ENCODE results near the gene LRMDA.
"Not testable (repeated sequence)": the region's sequence is repeated elsewhere in the genome, so short reads cannot be mapped to it uniquely, and the experiment has no call there.

Gene LRMDA

DNA sequence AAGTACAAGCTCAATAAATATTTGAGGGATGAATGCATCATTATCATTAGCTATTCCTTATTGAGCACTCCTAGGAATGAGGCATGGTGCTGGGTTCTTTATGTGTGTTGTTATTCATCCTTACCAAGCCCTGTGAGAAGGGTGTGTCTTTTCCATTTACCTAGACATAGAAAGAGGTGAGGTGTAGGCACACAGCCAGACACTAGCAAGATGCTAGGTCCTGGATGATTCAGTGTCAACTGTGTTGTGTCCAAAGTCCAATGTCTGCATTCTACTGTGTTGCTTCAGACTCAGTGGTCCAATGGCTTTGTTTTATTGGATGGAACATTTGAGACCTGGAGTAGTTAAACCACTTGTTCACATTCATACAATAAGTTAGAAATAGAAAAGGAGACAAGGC lies 605.5 kb downstream of the LRMDA start:
- no peak for DNase-seq

DNA sequence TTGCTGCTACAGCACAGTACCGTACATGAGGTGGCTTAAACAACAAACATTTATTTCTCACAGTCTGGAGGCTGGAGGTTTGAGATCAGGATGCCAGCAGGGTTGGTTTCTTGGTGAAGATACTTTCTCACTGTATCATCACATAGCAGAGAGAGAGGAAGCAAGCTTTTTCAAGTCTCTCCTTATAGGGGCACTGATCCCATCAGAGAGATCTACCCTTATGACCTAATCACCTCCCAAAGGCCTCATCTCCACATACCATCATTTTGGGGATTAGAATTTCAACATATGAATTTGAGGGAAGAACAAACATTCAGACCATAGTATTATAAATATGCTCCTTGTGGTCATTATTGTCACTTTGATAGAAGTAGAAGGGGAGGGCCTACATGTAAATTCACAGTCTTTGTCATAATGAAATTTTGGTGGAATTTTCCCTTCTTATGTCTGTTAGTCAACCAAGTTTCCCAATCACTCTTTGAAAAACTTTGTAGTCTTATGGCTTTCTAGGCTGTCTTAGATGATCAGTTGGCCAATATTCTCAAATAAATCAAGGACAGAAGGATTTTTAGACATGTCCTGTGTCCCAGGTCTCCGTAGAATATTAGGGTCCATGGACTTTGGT lies 606.2 kb downstream of the LRMDA start:
- DNase-seq, result no peak

DNA sequence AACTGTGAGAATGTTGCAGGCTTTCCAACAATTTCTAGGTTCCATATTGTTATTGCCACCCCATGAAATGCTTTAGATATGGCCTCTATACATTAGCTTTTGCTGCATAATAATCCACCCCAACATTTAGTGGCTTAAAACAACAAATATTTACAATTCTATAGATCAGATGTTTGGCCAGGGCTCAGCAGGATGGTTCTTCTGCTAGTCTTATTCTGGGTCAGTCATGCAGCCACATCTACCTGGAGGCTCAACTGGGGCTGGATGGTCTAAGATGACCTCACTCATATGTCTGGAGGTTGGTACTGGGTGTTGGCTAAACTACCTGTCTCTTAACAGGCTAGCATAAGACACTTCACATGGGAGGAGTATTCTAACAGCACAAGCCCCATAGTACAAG lies 607.3 kb downstream of the LRMDA start:
- DNase-seq, result no peak

DNA sequence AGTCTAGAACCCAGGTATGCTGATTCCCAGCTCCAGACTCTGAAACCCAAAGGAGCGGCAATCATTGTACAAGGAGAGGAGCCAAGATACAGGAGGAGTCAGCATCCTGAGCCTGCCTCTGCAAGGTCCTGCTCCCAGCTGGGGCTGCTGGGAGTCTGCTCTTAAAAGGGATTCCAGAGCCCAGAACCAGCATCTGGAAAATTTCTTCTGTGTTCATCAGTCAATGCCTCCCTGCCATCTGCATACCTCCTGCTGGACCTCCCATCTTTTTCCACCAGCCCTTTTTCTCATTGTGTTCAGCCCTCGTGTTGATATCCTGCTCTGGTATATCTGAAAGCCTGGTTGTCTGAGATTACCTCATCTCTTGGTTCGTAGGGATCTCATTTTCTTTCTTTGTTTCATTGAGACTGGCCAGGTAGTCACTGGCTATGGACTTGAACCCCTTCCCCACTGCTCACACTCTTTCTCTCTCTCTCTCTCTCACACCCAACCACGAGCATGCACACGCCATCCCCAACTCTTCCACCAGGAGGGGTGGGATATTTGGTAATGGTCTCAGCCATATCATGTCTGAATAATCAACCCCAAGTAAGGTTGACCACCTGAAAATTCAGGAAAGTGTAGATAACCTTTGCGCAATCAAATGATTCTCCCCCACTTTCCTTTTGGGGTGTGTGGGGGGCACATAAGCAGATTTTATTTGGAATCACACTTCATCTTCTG lies 608.8 kb downstream of the LRMDA start:
- DNase-seq, result no peak

DNA sequence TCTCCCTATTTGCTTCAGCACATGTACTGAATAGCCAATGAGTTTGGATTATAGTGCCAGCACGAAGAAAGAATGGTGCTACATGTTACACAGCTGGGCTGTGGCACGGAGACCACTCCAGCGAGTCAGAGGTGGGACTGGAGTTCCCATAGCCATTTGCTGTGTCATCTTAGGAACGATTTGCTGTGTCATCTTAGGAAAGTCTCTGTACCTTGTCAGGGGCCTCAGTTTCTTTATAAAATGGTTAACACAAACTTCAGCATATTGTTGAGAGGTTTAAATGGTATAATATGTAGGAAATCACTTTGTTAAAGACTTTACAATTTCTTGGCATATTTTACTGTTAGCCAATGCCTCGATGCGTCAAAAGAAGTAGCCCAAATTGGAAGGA lies 609.4 kb downstream of the LRMDA start:
- DNase-seq, result no peak

DNA sequence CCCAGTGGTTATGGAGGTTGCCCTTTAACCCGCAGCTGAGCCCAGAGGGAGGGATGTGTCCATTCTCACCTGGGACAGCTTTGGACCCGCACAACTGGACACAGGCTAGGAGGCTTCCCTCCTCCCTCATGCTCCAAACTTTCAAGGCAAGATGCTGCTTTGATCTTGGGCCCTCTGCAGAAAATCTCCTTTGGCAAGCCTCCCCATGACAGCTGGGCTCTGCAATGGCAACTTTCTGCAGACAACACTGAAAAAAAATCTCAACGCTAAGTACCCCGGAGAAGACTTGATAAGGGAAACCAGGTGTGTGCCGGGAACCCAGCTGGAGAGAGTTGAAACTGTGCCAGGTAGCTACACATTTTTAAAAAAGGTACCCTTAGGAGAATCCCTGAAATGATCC lies 610.1 kb downstream of the LRMDA start:
- no peak for DNase-seq

DNA sequence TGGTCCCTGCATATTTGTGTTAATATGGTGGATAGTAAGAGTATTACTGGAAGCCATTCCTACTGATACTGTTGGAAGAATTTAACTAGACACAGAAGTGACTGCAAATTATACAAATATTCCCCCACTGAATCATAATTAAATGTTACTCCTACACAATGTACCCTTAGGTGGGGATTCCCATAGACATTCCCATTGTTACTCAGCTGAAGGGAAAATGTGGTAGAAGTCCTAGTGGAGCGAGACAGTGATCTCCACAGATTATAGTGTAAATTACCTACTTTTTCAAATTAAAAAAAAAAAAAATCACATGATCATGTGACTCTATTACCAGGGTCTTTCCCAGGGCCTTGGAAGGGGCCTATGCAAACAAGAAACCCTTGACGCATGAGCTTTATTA lies 611.8 kb downstream of the LRMDA start:
- no peak for DNase-seq

DNA sequence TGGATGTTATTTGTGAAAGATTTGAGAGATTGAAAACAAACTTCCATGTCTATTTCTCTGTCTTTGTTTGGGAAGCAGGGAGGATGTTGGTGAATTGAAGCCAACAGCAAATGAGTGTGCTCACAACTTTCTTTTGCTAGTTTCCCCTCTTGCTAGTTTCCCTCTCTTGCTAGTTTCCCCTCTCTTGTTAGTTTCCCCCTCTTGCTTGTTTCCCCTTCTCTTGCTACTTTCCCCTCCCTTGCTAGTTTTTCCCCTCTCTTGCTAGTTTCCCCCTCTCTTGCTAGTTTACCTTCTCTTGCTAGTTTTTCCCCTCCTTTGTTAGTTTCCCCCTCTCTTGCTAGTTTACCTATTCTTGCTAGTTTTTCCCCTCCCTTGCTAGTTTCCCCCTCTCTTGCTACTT lies 613.3 kb downstream of the LRMDA start:
- DNase-seq, result no peak

DNA sequence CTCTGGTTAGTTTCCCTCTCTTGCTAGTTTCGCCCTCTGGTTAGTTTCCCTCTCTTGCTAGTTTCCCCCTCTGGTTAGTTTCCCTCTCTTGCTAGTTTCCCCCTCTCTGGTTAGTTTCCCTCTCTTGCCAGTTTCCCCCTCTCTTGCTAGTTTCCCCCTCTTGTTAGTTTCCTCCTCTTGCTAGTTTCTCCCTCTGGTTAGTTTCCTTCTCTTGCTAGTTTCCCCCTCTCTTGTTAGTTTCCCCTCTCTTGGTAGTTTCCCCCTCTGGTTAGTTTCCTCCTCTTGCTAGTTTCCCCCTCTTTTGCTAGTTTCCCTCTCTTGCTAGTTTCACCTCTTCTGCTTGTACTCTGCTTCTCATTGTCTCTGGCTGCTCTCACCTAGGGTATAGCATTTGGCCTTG lies 613.8 kb downstream of the LRMDA start:
- no peak for DNase-seq

DNA sequence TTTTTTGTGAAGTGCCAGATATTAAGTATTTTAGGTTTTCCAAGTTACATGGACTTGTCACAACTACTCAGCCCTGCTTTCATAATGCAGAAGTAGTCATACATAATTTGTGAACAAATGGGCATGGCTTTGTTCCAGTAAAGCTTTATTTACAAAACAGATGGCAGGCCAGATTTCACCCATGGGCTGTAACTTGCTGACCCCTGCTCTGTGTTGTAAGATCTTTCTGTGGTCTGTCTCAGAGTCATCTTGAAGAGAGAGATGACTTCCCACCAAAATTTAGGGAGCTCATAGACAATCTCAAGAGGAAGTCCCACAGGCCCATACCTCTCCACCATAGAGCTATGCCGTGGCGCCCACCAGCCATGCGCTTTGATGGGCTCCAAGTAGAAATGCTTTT lies 616.1 kb downstream of the LRMDA start:
- DNase-seq, result no peak

DNA sequence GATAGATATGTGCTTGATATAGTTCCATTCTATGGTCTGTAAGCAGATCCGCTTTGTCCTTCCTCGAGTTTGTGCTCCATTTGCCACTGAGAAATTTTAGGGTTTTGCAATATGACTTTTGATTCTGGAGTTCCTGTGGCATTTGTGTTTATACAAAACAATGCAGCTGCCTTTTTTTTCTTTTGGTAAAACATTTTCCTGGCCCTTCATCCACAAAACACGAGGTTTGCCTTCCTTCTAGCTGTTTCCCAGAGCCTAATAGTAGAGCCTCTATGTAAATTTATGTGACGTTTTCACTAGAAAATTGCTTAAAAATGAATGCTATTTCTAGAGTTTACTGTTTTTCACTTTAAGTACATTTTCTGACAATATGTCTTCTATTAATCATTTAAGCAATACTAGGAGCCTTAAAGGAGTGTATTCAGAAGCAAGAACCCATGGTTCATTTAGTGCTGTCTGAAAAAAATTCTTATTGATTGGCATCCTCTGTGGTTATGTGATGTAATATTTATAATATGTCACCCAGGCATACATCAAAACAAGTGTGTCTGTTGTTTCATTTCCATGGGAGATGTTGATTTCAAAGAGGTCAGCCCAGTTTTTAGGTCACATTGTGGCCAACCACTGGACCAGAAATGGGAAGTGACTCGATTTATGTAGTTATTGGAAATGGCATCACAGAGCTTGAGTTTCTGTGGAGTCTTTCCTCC lies 618.3 kb downstream of the LRMDA start:
- no peak for DNase-seq

DNA sequence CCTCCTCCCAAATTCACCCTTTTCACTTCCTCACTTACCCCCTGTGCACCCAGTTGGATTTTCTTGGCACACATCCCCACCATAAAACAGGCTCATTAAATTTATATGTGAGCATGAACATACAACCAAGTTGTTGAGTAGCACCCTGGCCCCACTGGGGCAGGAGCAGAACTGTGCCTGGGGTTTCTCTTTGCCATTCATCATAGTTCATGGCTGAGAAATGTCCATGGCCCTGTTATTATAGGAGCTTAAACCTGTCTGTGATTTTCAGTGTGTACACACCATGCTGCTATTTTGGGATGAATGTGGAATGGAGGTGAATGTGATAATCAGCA lies 618.8 kb downstream of the LRMDA start:
- no peak for DNase-seq

DNA sequence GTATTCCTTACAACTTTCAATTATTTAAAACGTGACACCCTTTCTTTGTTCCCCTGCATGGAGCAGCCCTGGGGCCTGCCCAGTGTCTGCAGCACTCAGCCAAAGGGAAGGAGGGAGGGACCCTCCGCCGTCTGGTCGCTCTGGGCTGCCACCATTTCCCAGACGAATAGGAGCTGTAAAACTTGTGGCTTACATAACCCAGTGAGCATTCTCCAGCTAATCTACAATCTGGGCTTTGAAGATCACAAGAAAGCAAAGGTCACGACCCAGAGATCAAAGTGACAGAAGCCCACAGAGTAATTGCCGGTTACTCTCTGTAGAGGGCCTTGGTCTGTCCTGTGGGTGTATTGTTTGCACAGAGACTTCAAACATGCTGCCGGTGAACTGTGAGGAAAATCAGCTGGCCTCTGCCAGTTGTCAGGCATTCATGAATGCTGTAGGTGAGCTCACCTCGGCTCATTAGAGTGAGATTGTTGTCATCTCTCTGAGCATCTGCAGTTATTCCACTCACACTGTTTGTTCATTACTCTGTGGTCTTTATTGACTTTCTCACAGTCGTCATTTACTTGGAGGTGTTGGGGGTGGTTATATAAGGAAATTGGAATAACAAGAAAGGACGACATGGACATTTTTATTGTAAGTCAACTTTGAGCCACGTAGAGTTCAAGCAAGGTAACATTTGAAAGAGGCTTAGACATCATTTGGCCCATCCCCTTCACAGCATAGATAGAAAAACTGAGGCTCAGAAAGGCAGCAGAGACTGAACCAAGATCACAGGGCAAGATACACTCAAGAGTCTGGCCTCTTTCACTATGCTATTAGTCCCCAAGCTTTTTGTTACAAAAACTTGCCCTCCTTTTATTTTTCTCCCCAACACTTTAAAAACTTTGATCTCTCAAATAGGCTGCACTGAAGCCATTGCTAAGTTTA lies 619.8 kb downstream of the LRMDA start:
- no peak for DNase-seq

DNA sequence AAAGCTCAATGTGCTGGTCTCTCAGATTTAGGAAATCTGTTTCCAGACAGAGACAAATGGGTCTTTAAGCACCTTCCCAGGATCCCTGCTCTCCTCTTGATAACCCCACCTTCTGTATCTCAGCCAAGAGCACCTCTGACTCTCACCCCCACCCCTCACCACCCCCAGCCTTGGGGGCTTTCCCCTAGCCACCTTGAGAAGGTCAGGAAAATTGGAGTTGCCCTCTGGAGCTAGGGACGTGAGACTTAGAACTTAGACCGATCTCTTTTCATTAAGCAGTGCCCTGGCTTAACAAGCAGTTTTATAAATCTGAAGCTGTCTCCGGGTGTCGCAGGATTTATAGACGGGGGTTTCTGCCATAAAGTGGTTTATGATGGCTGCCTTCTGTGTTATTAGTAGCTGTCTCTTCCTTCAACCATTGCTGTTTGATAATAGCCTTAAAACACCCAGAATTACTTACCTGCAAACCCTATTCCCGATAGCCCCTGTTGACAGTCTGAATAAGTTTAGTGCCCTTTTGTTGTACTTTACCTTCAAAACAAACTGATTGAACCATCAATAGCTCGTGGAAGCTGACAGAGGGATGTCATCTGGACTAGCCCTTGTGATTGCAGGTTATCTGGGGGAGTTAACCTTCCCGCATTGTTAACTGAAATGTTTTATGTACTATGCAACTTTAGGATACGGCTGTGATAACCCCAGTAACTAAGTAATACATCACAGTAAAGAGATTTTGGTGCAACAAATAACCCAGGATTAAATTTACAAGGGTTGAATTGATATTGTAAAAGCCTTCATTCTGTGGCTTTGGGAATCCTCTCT lies 621.5 kb downstream of the LRMDA start:
- DNase-seq, result no peak

DNA sequence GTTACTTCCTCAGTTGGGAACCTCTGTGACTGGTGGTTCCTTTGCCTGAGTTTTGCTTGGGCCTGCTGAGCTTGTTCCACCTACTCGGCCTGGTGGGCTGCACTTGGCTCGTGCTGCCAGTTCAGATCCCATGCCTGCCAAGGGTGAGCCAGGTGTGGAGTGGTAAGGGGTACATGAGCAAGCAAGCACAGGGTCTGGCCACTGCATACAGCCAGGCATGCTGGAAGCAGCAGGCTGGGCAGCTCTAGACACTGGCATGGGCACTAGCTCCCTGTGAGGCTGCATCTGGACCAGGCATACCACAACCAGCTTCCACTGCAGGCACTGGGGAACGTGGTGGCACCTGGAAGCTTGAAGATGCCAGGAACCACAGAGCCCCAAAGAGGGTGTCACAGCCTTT lies 624.0 kb downstream of the LRMDA start:
- no peak for DNase-seq

DNA sequence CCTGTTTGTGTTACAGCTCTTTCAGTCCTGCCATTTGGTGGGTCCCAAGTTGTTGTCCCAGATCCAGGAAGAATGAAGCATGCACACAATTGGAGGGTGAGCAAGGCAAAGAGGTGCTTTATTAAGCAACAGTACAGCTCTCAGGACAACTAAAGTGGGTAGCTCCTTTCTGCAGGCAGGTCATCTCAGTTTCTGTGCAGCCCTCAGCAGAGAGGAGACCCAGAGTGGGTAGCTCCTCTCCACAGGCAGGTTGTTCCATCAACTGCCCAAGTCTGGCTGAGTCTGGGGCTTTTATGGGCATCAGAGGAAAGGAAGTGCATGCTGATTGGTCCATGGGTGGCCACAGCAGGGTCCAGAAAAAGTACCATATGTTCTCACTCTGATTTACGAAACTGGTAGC lies 624.5 kb downstream of the LRMDA start:
- DNase-seq, result no peak

DNA sequence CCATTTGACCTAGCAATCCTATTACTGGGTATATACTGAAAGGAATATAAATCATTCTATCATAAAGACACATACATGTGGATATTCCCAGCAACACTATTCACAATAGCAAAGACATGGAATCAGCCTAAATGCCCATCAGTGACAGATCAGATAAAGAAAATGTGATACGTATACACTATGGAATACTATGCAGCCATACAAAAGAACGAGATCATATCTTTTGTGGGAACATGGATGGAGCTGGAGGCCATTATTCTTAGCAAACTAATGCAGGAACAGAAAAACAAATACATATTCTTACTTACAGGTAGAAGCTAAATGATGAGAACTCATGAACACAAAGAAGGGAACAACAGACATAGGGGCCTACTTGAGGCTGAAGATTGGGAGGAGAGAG lies 629.6 kb downstream of the LRMDA start:
- not testable (repeated sequence) for DNase-seq

DNA sequence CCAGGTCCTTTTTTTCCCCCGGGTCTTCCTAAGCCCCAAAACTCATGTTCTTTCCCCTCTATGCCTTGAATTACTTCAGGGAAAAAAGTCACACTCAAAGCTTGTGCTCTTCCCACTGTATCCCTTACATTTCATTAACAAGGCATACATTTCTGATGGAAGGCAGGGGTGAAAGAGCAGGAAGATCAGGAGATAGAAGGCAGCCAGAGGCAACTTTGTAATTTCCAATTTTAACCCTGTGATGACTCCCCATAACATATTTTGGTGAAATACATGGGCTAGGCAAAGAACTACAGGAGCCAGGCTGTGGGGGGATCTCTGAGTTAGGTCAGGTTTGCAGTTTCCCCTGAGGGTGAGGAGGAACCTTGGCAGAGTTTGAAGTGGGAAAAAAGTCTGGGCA lies 635.0 kb downstream of the LRMDA start:
- no peak for DNase-seq

DNA sequence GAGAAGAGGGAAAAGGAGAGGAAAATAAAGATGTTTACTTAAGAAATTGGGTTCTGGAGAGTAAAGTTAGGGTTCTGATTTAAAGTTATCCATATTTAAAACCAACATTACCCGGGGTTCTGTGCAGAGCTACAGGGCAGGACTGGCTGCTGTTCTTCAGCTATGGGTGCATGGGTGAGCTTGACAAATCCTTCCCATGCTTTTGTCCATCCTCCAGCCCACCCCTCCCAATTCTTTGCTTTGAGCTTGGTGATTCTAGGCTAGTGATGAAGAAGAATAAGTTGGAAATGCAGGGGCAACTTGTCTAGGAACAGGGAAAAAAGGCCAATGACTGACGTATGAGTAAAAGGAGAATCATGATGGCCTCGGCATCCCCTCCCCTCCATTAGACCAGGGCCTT lies 636.0 kb downstream of the LRMDA start:
- DNase-seq, result no peak

DNA sequence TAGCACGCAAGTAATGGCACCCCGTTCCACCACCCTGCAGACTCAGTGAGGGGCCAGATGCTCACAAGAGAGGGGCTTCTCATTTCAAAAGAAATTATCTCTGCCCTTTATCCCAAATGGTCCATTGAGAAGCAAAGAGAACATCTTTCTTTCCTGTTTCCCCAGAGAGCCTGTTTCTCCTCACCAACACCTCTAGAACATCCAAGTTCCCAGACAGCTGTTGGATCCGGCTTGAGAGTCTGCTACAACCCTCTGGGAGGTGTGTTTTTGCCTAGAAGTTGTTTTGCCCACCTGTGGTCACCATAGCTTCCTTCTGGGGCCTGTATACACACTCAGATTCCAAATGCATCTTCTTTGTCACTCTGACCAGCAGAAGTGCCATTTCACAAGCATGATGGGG lies 637.4 kb downstream of the LRMDA start:
- DNase-seq, result no peak

DNA sequence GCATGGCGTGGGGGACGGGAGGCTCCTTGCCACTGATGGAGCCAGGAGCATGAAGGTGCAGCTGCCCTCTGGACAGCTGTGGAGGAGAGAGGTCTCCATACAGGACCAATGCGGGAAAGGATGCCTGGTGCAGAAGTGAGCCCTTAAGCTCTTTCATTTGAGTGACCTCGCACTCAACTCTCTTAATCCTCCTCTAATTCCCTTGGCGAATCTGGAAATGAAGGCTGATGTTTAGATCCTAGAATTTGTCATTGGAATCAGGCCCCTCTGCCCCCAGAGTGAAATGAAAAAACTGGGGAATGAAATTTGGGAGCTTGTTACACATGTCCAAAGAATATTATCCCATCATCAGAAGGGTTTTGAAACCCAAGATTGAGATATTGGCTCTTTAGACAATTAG lies 639.5 kb downstream of the LRMDA start:
- DNase-seq, result no peak

DNA sequence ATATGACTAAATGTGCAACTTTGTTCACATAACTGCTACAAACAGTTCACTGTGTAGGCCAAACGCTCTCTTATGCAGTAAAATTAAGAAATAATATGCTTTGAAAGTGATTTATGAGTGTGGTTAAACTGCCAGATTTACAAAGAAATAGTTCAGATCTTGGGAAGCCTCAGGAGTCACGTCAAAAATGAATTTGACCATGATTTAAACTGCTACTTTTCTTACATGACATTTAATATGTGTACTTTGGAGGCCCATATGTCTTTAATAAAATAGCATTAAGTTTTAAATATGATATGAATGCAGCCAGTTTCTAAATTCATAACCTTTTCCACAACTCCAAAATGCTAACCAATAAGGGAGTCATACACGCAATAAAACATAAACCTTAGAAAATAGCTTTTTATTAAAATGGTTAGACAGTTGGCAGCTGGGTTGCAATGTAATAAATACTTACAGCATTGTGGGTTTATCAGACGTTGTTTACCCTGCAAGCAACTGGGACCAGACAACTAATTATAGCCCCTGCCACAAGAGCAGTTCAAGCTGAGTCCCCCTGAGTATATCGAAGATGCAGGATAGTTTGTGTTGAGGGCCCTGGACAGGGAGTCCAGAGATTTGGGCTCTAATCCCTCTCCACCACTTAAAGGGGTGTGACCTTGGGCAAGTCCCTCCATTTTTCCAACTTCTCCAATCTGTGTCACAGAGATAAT lies 640.4 kb downstream of the LRMDA start:
- no peak for DNase-seq
